ENCODE measurements around the gene SUGCT. TPM values are rescaled to one million over a fixed set of nuclear protein-coding genes. Genes with fewer than 3 reads are reported as not detected.

The SUGCT gene
- total and polyA plus RNA-seq, 9 of the 15 experiments (the other 6 are each of a cell fraction or from before 2014, with no cell fraction given) = 0.58 to 2.5 (median 1.4) TPM

DNA sequence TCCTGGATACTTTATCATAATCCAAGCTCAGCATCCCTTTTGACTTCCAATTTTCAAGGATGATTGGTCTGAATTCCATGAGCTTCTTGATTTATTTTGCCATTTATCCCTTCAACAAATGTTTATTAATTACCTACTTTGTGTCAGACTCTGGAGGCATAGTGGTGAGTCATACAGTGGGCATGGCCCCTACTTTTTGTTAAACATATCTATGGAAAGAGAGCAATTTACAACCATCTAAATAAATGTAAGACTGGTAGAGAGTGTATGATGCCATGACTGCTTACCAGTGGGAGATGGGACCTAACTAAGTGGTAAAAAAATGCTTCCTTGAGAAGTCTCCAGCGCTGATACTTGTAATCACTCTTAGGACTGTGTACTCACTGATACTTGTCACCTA is 286.6 kb downstream of the SUGCT start:
- Histone ChIP-seq H3K9me1 (ENCODE audit: control insufficient read depth, insufficient read depth, low read length) (no peaks in the 10 kb centered on the region), H3K27me3 (ENCODE audit: control insufficient read depth in 2 of 2, insufficient read depth in 2 of 2, low read length in 2 of 2) (no peaks in the 10 kb centered on the region), H3K9ac (ENCODE audit: insufficient read depth in 1 of 2, low read depth in 2 of 2, low read length in 2 of 2) (no peak overlapping the region), H3K27ac (ENCODE audit: extremely low read depth, low read depth, low read length) (no peak overlapping the region), H3K36me3 (ENCODE audit: control insufficient read depth, insufficient read depth, low read length) (no peaks in the 10 kb centered on the region), H3K4me3 (no peak overlapping the region), H4K20me1 (replicated peaks; ENCODE audit: control insufficient read depth, insufficient read depth, low read length) (no peaks in the 10 kb centered on the region), H3K9me3 (replicated peaks; ENCODE audit: control insufficient read depth, insufficient read depth, low read depth, low read length) (no peaks in the 10 kb centered on the region), H3K4me1 (replicated peaks in 1 of 2; ENCODE audit: control insufficient read depth in 2 of 2, insufficient read depth in 2 of 2, low read length in 2 of 2) (no peaks in the 10 kb centered on the region), H2AFZ (ENCODE audit: low read depth, low read length) (no peak overlapping the region), H3K79me2 (ENCODE audit: control insufficient read depth, insufficient read depth, low read length) (no peaks in the 10 kb centered on the region), H3K4me2 (ENCODE audit: insufficient read depth, low read length) (no peak overlapping the region)
- ATAC-seq (no peak), DNase-seq (ENCODE audit: extremely low read depth in 1 of 4, low spot score in 3 of 4) (no peak), FAIRE-seq (no peak)
- CTCF ChIA-PET (ENCODE audit: low intra/inter-chr PET ratio) = no interaction called here
- POLR2A ChIA-PET = interaction anchor here (0.6 kb wide), 1 partner anchor 292 kb away, joined by 3 read pairs; no protein-coding TSS in a partner anchor
- intact Hi-C loops (cut with micrococcal nuclease) = no loop called here
- 0% methylated on average over 1 of the region's 1 CpG for WGBS (ENCODE audit: insufficient coverage, low coverage, missing lambda C conversion rate)
- in situ Hi-C loops (cut with MboI) = no loop called here
- BruUV-seq (replicated peaks) = no TSS peak
- no peak for TF ChIP-seq ZBTB26 (CRISPR knock-in tag; IDR thresholded peaks at IDR 0.05)
- TF ChIP-seq, protein P1, sequence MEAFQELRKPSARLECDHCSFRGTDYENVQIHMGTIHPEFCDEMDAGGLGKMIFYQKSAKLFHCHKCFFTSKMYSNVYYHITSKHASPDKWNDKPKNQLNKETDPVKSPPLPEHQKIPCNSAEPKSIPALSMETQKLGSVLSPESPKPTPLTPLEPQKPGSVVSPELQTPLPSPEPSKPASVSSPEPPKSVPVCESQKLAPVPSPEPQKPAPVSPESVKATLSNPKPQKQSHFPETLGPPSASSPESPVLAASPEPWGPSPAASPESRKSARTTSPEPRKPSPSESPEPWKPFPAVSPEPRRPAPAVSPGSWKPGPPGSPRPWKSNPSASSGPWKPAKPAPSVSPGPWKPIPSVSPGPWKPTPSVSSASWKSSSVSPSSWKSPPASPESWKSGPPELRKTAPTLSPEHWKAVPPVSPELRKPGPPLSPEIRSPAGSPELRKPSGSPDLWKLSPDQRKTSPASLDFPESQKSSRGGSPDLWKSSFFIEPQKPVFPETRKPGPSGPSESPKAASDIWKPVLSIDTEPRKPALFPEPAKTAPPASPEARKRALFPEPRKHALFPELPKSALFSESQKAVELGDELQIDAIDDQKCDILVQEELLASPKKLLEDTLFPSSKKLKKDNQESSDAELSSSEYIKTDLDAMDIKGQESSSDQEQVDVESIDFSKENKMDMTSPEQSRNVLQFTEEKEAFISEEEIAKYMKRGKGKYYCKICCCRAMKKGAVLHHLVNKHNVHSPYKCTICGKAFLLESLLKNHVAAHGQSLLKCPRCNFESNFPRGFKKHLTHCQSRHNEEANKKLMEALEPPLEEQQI (IDR thresholded peaks at IDR 0.05) = no peak
- TF ChIP-seq CBFB (CRISPR knock-in tag; IDR thresholded peaks at IDR 0.05) = no peak
- TF ChIP-seq ZNF280B (CRISPR knock-in tag; IDR thresholded peaks at IDR 0.05) = no peak
- TF ChIP-seq CEBPB (tag; IDR thresholded peaks at IDR 0.05) = no peak
- TF ChIP-seq ZSCAN32 (CRISPR knock-in tag; IDR thresholded peaks at IDR 0.05) = no peak
- no peak for TF ChIP-seq NFRKB (IDR thresholded peaks at IDR 0.05; ENCODE audit: low read depth)
- no peak for TF ChIP-seq RNF2 (IDR thresholded peaks at IDR 0.05)
- no peak for TF ChIP-seq KLF1 (tag; IDR thresholded peaks at IDR 0.05)
- no peak for TF ChIP-seq HNRNPK (IDR thresholded peaks at IDR 0.05; ENCODE audit: low read depth, low read length, poor library complexity, severe bottlenecking)
- TF ChIP-seq, protein P2, sequence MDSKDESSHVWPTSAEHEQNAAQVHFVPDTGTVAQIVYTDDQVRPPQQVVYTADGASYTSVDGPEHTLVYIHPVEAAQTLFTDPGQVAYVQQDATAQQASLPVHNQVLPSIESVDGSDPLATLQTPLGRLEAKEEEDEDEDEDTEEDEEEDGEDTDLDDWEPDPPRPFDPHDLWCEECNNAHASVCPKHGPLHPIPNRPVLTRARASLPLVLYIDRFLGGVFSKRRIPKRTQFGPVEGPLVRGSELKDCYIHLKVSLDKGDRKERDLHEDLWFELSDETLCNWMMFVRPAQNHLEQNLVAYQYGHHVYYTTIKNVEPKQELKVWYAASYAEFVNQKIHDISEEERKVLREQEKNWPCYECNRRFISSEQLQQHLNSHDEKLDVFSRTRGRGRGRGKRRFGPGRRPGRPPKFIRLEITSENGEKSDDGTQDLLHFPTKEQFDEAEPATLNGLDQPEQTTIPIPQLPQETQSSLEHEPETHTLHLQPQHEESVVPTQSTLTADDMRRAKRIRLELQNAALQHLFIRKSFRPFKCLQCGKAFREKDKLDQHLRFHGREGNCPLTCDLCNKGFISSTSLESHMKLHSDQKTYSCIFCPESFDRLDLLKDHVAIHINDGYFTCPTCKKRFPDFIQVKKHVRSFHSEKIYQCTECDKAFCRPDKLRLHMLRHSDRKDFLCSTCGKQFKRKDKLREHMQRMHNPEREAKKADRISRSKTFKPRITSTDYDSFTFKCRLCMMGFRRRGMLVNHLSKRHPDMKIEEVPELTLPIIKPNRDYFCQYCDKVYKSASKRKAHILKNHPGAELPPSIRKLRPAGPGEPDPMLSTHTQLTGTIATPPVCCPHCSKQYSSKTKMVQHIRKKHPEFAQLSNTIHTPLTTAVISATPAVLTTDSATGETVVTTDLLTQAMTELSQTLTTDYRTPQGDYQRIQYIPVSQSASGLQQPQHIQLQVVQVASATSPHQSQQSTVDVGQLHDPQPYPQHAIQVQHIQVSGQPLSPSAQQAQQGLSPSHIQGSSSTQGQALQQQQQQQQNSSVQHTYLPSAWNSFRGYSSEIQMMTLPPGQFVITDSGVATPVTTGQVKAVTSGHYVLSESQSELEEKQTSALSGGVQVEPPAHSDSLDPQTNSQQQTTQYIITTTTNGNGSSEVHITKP (IDR thresholded peaks at IDR 0.05; ENCODE audit: partially characterized antibody) = no peak
- TF ChIP-seq KDM4B (IDR thresholded peaks at IDR 0.05; ENCODE audit: borderline replicate concordance in 2 of 2, low read depth in 1 of 2) = no peak

Measured in K562 (cell line).